ENCODE results near the gene YWHAQ. TPM values are rescaled to one million over a fixed set of nuclear protein-coding genes. Genes with fewer than 3 reads are reported as not detected.

YWHAQ gene
- total and polyA plus RNA-seq, 9 of the 15 experiments (the other 6 are each of a cell fraction or from before 2014, with no cell fraction given): 63.1 to 359 (median 203) TPM

GRCh38 chr2:9552219-9553178, 78.3 kb downstream of the YWHAQ start (continued):
- TF ChIP-seq, protein P1, sequence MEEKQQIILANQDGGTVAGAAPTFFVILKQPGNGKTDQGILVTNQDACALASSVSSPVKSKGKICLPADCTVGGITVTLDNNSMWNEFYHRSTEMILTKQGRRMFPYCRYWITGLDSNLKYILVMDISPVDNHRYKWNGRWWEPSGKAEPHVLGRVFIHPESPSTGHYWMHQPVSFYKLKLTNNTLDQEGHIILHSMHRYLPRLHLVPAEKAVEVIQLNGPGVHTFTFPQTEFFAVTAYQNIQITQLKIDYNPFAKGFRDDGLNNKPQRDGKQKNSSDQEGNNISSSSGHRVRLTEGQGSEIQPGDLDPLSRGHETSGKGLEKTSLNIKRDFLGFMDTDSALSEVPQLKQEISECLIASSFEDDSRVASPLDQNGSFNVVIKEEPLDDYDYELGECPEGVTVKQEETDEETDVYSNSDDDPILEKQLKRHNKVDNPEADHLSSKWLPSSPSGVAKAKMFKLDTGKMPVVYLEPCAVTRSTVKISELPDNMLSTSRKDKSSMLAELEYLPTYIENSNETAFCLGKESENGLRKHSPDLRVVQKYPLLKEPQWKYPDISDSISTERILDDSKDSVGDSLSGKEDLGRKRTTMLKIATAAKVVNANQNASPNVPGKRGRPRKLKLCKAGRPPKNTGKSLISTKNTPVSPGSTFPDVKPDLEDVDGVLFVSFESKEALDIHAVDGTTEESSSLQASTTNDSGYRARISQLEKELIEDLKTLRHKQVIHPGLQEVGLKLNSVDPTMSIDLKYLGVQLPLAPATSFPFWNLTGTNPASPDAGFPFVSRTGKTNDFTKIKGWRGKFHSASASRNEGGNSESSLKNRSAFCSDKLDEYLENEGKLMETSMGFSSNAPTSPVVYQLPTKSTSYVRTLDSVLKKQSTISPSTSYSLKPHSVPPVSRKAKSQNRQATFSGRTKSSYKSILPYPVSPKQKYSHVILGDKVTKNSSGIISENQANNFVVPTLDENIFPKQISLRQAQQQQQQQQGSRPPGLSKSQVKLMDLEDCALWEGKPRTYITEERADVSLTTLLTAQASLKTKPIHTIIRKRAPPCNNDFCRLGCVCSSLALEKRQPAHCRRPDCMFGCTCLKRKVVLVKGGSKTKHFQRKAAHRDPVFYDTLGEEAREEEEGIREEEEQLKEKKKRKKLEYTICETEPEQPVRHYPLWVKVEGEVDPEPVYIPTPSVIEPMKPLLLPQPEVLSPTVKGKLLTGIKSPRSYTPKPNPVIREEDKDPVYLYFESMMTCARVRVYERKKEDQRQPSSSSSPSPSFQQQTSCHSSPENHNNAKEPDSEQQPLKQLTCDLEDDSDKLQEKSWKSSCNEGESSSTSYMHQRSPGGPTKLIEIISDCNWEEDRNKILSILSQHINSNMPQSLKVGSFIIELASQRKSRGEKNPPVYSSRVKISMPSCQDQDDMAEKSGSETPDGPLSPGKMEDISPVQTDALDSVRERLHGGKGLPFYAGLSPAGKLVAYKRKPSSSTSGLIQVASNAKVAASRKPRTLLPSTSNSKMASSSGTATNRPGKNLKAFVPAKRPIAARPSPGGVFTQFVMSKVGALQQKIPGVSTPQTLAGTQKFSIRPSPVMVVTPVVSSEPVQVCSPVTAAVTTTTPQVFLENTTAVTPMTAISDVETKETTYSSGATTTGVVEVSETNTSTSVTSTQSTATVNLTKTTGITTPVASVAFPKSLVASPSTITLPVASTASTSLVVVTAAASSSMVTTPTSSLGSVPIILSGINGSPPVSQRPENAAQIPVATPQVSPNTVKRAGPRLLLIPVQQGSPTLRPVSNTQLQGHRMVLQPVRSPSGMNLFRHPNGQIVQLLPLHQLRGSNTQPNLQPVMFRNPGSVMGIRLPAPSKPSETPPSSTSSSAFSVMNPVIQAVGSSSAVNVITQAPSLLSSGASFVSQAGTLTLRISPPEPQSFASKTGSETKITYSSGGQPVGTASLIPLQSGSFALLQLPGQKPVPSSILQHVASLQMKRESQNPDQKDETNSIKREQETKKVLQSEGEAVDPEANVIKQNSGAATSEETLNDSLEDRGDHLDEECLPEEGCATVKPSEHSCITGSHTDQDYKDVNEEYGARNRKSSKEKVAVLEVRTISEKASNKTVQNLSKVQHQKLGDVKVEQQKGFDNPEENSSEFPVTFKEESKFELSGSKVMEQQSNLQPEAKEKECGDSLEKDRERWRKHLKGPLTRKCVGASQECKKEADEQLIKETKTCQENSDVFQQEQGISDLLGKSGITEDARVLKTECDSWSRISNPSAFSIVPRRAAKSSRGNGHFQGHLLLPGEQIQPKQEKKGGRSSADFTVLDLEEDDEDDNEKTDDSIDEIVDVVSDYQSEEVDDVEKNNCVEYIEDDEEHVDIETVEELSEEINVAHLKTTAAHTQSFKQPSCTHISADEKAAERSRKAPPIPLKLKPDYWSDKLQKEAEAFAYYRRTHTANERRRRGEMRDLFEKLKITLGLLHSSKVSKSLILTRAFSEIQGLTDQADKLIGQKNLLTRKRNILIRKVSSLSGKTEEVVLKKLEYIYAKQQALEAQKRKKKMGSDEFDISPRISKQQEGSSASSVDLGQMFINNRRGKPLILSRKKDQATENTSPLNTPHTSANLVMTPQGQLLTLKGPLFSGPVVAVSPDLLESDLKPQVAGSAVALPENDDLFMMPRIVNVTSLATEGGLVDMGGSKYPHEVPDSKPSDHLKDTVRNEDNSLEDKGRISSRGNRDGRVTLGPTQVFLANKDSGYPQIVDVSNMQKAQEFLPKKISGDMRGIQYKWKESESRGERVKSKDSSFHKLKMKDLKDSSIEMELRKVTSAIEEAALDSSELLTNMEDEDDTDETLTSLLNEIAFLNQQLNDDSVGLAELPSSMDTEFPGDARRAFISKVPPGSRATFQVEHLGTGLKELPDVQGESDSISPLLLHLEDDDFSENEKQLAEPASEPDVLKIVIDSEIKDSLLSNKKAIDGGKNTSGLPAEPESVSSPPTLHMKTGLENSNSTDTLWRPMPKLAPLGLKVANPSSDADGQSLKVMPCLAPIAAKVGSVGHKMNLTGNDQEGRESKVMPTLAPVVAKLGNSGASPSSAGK (IDR thresholded peaks at IDR 0.05): no peak
- TF ChIP-seq JUNB (CRISPR knock-in tag; conservative IDR thresholded peaks at IDR 0.05): peak; percentile 87
- TF ChIP-seq ZNF347 (CRISPR knock-in tag; IDR thresholded peaks at IDR 0.05; ENCODE audit: low read depth): no peak
- TF ChIP-seq BACH1 (tag; IDR thresholded peaks at IDR 0.05): peak; percentile 81
- TF ChIP-seq ARID3A (IDR thresholded peaks at IDR 0.05; ENCODE audit: borderline replicate concordance, low read depth, low read length): peak; percentile 89
- TF ChIP-seq FOXP1 (CRISPR knock-in tag; IDR thresholded peaks at IDR 0.05): no peak
- TF ChIP-seq RAD21 (CRISPR knock-in tag; conservative IDR thresholded peaks at IDR 0.05 in 1 of 2, IDR thresholded peaks at IDR 0.05 in 1 of 2): 0 out of 4 replicates have a peak, but pooled peaks of 1 of the 2 experiments have one; percentile 11
- no peak for TF ChIP-seq ZNF431 (CRISPR knock-in tag; IDR thresholded peaks at IDR 0.05)
- TF ChIP-seq KDM1A (IDR thresholded peaks at IDR 0.05): peak; percentile 87 to 89
- TF ChIP-seq RUNX1 (IDR thresholded peaks at IDR 0.05; ENCODE audit: low read depth): no peak
- TF ChIP-seq KAT7 (CRISPR knock-in tag; IDR thresholded peaks at IDR 0.05; ENCODE audit: borderline replicate concordance): no peak
- no peak for TF ChIP-seq ZNF324 (CRISPR knock-in tag; IDR thresholded peaks at IDR 0.05)
- no peak for TF ChIP-seq KLF16 (IDR thresholded peaks at IDR 0.05)
- no peak for TF ChIP-seq CREB1 (IDR thresholded peaks at IDR 0.05)
- no peak for TF ChIP-seq CREB1 (CRISPR knock-in tag; IDR thresholded peaks at IDR 0.05)

All from K562 (cell line).